Nephron (organoid): ENCODE measurements around the gene AGT.

Experiments
- H3K27ac Mint-ChIP-seq, 3 experiments: 2 replicates each; pipeline ENCODE4 v1.8.0; 2020; ENCODE audit warnings: mixed read lengths in 3 of 3, mild to moderate bottlenecking in 2 of 3, moderate library complexity in 1 of 3
- H3K27me3 Mint-ChIP-seq: 2 replicates; pipeline ENCODE4 v1.8.0; 2021; ENCODE audit warnings: low read depth, mild to moderate bottlenecking, moderate library complexity, mixed read lengths
- H3K36me3 Mint-ChIP-seq: 2 replicates; pipeline ENCODE4 v1.8.0; 2020; ENCODE audit warnings: low read depth, mixed read lengths
- H3K4me1 Mint-ChIP-seq: 2 replicates; pipeline ENCODE4 v1.8.0; 2020; ENCODE audit warnings: mixed read lengths
- H3K4me3 Mint-ChIP-seq, 3 experiments: 2 replicates each; pipeline ENCODE4 v1.8.0; 2020; ENCODE audit warnings: mild to moderate bottlenecking in 3 of 3, mixed read lengths in 3 of 3, moderate library complexity in 2 of 3
- H3K9me3 Mint-ChIP-seq: 2 replicates; pipeline ENCODE4 v1.8.0; 2020; ENCODE audit warnings: mixed read lengths
- TF ChIP-seq, protein P1 (sequence below), 3 experiments: fragments of 200-600 bp; sonication (generic); IDR thresholded peaks; one replicate each; pipeline ENCODE4 v1.5.0; 2021; ENCODE audit warnings: antibody characterized with exemption in 3 of 3; ENCODE audit not compliant: unreplicated experiment in 3 of 3

AGT gene

GRCh38 chr1:230706020-230706699 is 7.8 kb downstream of the AGT start:
- H3K4me3 Mint-ChIP-seq = no peak overlapping the region
- H3K9me3 Mint-ChIP-seq = no peaks in the 10 kb centered on the region
- no peak overlapping the region for H3K27ac Mint-ChIP-seq
- H3K27me3 Mint-ChIP-seq = peaks cover 19% of the 10 kb centered on the region
- H3K4me1 Mint-ChIP-seq = peaks cover 9% of the 10 kb centered on the region
- TF ChIP-seq, protein P1, sequence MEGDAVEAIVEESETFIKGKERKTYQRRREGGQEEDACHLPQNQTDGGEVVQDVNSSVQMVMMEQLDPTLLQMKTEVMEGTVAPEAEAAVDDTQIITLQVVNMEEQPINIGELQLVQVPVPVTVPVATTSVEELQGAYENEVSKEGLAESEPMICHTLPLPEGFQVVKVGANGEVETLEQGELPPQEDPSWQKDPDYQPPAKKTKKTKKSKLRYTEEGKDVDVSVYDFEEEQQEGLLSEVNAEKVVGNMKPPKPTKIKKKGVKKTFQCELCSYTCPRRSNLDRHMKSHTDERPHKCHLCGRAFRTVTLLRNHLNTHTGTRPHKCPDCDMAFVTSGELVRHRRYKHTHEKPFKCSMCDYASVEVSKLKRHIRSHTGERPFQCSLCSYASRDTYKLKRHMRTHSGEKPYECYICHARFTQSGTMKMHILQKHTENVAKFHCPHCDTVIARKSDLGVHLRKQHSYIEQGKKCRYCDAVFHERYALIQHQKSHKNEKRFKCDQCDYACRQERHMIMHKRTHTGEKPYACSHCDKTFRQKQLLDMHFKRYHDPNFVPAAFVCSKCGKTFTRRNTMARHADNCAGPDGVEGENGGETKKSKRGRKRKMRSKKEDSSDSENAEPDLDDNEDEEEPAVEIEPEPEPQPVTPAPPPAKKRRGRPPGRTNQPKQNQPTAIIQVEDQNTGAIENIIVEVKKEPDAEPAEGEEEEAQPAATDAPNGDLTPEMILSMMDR (IDR thresholded peaks at IDR 0.05; ENCODE audit: unreplicated experiment in 3 of 3) = no peak
- H3K36me3 Mint-ChIP-seq = no peaks in the 10 kb centered on the region

DNA sequence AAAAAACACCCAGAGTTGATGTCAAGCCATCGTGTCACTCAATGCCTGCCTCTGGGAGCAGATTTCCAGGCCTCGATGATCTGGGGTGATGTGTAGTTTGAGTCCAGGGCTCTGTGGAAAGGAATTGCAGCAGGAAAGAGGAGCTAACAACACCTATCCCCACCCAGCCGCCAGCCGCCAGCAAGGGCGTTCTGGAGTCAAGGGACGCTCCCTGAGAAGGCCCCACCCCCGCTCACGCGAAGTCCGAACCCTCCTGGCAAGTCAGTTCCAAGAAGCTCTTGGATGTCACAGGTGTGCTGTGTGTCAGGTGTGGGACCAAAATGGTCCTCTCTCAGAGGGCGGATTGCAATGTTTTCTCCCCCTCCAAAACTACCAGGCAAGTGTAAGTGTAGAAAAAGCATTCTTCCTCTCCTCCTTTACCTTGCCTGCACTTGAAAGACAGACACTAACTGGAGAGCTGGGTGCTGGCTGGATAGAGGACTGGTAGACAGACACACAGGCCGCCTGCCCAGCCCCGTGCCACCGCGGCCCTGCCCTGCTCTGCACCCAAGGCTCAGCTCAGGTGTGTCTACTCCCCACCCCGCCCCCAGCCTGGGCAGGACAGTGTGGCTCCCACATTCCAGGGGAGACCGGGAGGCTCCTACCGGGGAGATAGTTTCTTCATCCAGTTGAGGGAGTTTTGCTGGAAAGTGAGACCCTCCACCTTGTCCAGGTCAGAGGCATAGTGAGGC is 8.5 kb downstream of the AGT start:
- H3K27ac Mint-ChIP-seq = no peak overlapping the region
- no peaks in the 10 kb centered on the region for H3K36me3 Mint-ChIP-seq
- TF ChIP-seq, protein P1 (IDR thresholded peaks at IDR 0.05; ENCODE audit: unreplicated experiment in 3 of 3) = no peak
- peaks cover 19% of the 10 kb centered on the region for H3K27me3 Mint-ChIP-seq
- H3K4me3 Mint-ChIP-seq = no peak overlapping the region
- H3K9me3 Mint-ChIP-seq = no peaks in the 10 kb centered on the region
- H3K4me1 Mint-ChIP-seq = peaks cover 9% of the 10 kb centered on the region

GRCh38 chr1:230704830-230705229 is 9.1 kb downstream of the AGT start:
- no peaks in the 10 kb centered on the region for H3K9me3 Mint-ChIP-seq
- no peaks in the 10 kb centered on the region for H3K36me3 Mint-ChIP-seq
- no peak overlapping the region for H3K4me3 Mint-ChIP-seq
- peaks cover 9% of the 10 kb centered on the region for H3K4me1 Mint-ChIP-seq
- TF ChIP-seq, protein P1 (IDR thresholded peaks at IDR 0.05; ENCODE audit: unreplicated experiment in 3 of 3) = no peak
- H3K27me3 Mint-ChIP-seq = peaks cover 19% of the 10 kb centered on the region
- no peak overlapping the region for H3K27ac Mint-ChIP-seq

DNA sequence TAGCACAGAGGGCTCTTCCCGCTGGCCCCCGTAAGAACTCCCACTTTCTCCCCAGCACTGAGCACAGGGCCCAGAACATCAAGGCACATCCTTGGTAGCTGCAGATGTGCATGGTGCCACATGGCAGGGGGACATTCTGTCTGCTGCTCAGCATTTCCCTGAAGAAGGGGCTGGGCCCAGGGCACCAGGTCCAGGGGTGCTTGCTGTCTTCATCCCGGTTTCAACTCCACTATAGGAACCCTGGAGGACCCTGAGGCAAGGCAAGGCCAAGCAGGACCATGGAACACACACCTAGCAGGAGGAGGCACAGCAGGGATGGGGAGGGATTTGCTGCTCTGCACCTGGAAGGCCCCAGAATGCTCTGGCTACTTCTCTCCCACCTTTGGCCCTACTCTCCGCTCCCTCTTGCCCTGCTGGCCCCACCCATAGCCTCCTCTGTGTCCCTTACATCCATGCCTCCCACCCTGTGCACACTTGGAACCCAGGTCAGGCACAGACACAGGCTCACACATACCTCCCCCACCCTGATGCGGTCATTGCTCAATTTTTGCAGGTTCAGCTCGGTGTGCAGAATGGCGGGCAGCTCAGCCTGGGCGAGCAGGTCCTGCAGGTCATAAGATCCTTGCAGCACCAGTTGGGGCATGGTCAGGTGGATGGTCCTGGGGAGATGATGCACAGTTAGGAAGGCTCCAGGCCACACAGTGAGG is 10.1 kb downstream of the AGT start:
- Mint-ChIP-seq H3K4me1 (peaks cover 9% of the 10 kb centered on the region), H3K9me3 (no peaks in the 10 kb centered on the region), H3K36me3 (no peaks in the 10 kb centered on the region), H3K27me3 (peaks cover 17% of the 10 kb centered on the region), H3K27ac (no peak overlapping the region), H3K4me3 (no peak overlapping the region)
- TF ChIP-seq, protein P1 (IDR thresholded peaks at IDR 0.05; ENCODE audit: unreplicated experiment in 3 of 3) = no peak

DNA sequence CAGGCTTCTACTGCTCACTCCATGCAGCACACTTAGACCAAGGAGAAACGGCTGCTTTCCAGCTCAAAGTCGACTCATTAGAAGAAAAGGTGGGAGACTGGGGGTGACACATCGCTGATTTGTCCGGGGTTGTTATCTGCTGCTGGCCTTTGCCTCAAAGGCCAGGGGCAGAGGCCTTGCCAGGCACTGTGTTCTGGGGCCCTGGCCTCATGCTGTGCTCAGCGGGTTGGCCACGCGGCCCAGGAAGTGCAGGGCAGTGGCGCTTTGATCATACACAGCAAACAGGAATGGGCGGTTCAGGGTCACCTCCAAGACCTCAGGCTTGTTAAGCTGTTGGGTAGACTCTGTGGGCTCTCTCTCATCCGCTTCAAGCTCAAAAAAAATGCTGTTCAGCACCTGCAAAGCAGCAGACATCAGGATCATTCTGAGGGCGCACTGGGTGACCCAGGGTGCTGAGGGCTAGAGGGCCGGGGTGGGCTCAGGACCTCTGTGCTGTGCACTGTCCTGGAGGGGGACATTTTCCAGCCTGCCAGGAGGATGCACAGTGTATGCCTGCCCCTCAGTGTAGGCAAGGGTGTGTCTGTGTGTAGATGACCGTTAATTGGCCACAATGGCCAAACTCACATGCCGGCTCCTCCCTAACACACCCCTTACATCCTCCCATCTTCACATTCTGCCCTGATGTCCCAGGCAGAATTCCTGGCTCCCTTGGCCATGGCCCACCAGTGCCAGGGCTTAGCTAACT is 10.8 kb downstream of the AGT start:
- Mint-ChIP-seq H3K27ac (peak overlapping the region in 1 of 3 experiments; percentile 49), H3K4me1 (peaks cover 9% of the 10 kb centered on the region), H3K4me3 (no peak overlapping the region), H3K36me3 (no peaks in the 10 kb centered on the region), H3K9me3 (no peaks in the 10 kb centered on the region), H3K27me3 (peaks cover 13% of the 10 kb centered on the region)
- TF ChIP-seq, protein P1 (IDR thresholded peaks at IDR 0.05; ENCODE audit: unreplicated experiment in 3 of 3) = no peak
